GM23338 (cell line): ENCODE results near the gene CMTR1. TPM values are rescaled to one million over a fixed set of nuclear protein-coding genes. Genes with fewer than 3 reads are reported as not detected.

Source experiments
- ATAC-seq: fragments of 200-7000 bp; cut with Tn5 transposase; 3 replicates; pipeline ENCODE4 v1.9.1; 2020
- DNase-seq: peaks from one replicate; pipeline ENCODE4 v3.0.0-alpha.2; 2015; ENCODE audit warnings: low spot score
- H2AFZ ChIP-seq: fragments of 200-600 bp; sonication (generic); 2 replicates; pipeline ENCODE4 v1.8.0; 2016; ENCODE audit warnings: antibody characterized with exemption, mild to moderate bottlenecking, moderate library complexity
- H3F3A ChIP-seq: fragments of 200-600 bp; sonication (generic); replicated peaks from 2 replicates; pipeline ENCODE4 v1.8.0; 2017; ENCODE audit warnings: antibody characterized with exemption, mixed run types, low read depth
- H3K27ac ChIP-seq: fragments of 200-600 bp; sonication (generic); 2 replicates; pipeline ENCODE4 v1.6.1; 2016; ENCODE audit warnings: low read depth
- H3K27me3 ChIP-seq: fragments of 200-600 bp; sonication (generic); 2 replicates; pipeline ENCODE4 v1.8.0; 2016; ENCODE audit warnings: mild to moderate bottlenecking, mixed run types, moderate library complexity; ENCODE audit not compliant: insufficient read depth
- H3K36me3 ChIP-seq: fragments of 200-600 bp; sonication (generic); 2 replicates; pipeline ENCODE4 v1.8.0; 2016; ENCODE audit warnings: mild to moderate bottlenecking; ENCODE audit not compliant: insufficient read depth
- H3K4me1 ChIP-seq: fragments of 200-600 bp; sonication (generic); 2 replicates; pipeline ENCODE4 v1.8.0; 2016; ENCODE audit warnings: mild to moderate bottlenecking, moderate library complexity; ENCODE audit not compliant: insufficient read depth
- H3K4me2 ChIP-seq: fragments of 200-600 bp; sonication (generic); 2 replicates; pipeline ENCODE4 v1.7.1; 2017; ENCODE audit warnings: mixed run types
- H3K4me3 ChIP-seq: fragments of 200-600 bp; sonication (generic); 2 replicates; pipeline ENCODE4 v1.6.1; 2016; ENCODE audit warnings: mixed run types
- H3K79me2 ChIP-seq: fragments of 200-600 bp; sonication (generic); replicated peaks from 2 replicates; pipeline ENCODE4 v1.8.0; 2017; ENCODE audit warnings: mild to moderate bottlenecking; ENCODE audit not compliant: insufficient read depth
- H3K9me2 ChIP-seq: fragments of 200-600 bp; sonication (generic); 2 replicates; pipeline ENCODE4 v1.8.0; 2017; ENCODE audit not compliant: insufficient read depth
- H4K20me1 ChIP-seq: fragments of 200-600 bp; sonication (generic); replicated peaks from 2 replicates; pipeline ENCODE4 v1.8.0; 2017; ENCODE audit warnings: mild to moderate bottlenecking; ENCODE audit not compliant: insufficient read depth
- H3K27ac Mint-ChIP-seq: 2 replicates; pipeline ENCODE4 v1.8.0; 2020; ENCODE audit warnings: inconsistent platforms, mild to moderate bottlenecking, moderate library complexity, mixed read lengths
- H3K27me3 Mint-ChIP-seq: 3 replicates; pipeline ENCODE4 v1.8.0; 2022; ENCODE audit warnings: low read depth, mild to moderate bottlenecking, moderate library complexity, mixed read lengths, inconsistent platforms; ENCODE audit not compliant: insufficient read depth, poor library complexity
- H3K36me3 Mint-ChIP-seq: 3 replicates; pipeline ENCODE4 v1.8.0; 2021; ENCODE audit warnings: low read depth, mild to moderate bottlenecking, inconsistent platforms, moderate library complexity, mixed read lengths
- H3K4me1 Mint-ChIP-seq: 3 replicates; pipeline ENCODE4 v1.8.0; 2020; ENCODE audit warnings: mild to moderate bottlenecking, inconsistent platforms, mixed read lengths
- H3K4me3 Mint-ChIP-seq: 3 replicates; pipeline ENCODE4 v1.8.0; 2021; ENCODE audit warnings: moderate library complexity, mild to moderate bottlenecking, inconsistent platforms, mixed read lengths
- H3K9me3 Mint-ChIP-seq: 3 replicates; pipeline ENCODE4 v1.8.0; 2020; ENCODE audit warnings: moderate library complexity, mild to moderate bottlenecking, inconsistent platforms, mixed read lengths
- CREB1 ChIP-seq: fragments of 250-450 bp; sonication (Bioruptor Pico); IDR thresholded peaks from 2 replicates; pipeline ENCODE4 v1.5.0; 2020; ENCODE audit warnings: low read depth, mild to moderate bottlenecking, moderate library complexity
- EZH2 ChIP-seq: fragments of 200-600 bp; sonication (generic); IDR thresholded peaks from one replicate; pipeline ENCODE4 v1.8.0; 2017; ENCODE audit warnings: antibody characterized with exemption, mild to moderate bottlenecking, low read depth; ENCODE audit not compliant: unreplicated experiment
- EZH2phosphoT487 ChIP-seq: fragments of 200-600 bp; sonication (generic); IDR thresholded peaks from one replicate; pipeline ENCODE4 v1.8.1; 2018; ENCODE audit warnings: antibody characterized with exemption; ENCODE audit not compliant: unreplicated experiment
- JUNB ChIP-seq: IDR thresholded peaks from one replicate; pipeline ENCODE4 v1.6.1; 2016; ENCODE audit warnings: antibody characterized with exemption; ENCODE audit not compliant: unreplicated experiment
- NANOG ChIP-seq: IDR thresholded peaks from 2 replicates; pipeline ENCODE4 v1.6.1; 2016; ENCODE audit warnings: antibody characterized with exemption, borderline replicate concordance
- POLR2AphosphoS5 ChIP-seq: IDR thresholded peaks from 2 replicates; pipeline ENCODE4 v1.6.1; 2016; ENCODE audit warnings: antibody characterized with exemption, low read depth
- REST ChIP-seq: IDR thresholded peaks from one replicate; pipeline ENCODE4 v1.6.1; 2018; ENCODE audit warnings: antibody characterized with exemption; ENCODE audit not compliant: unreplicated experiment
- STAT1 ChIP-seq: IDR thresholded peaks from one replicate; pipeline ENCODE4 v1.6.1; 2016; ENCODE audit warnings: antibody characterized with exemption; ENCODE audit not compliant: unreplicated experiment
- ZNF114 ChIP-seq: fragments of 250-450 bp; sonication (Bioruptor Pico); IDR thresholded peaks from 2 replicates; pipeline ENCODE4 v1.5.0; 2020; ENCODE audit warnings: mild to moderate bottlenecking, moderate library complexity
- ZNF331 ChIP-seq: fragments of 250-450 bp; sonication (Bioruptor Pico); IDR thresholded peaks from 2 replicates; pipeline ENCODE4 v1.5.0; 2020; ENCODE audit warnings: low read depth, mild to moderate bottlenecking, moderate library complexity
- ZNF462 ChIP-seq: fragments of 250-450 bp; sonication (Bioruptor Pico); IDR thresholded peaks from 2 replicates; pipeline ENCODE4 v1.5.0; 2020; ENCODE audit warnings: mild to moderate bottlenecking, moderate library complexity
- polyA plus RNA-seq: library from polyadenylated mRNA; unstranded; fragments of >200 nt; fragmentation: Nextera tagmentation; extraction: Ambion mirVana; gene quantifications from 2 replicates; pipeline ENCODE4 v1.2.1, GENCODE V29; 2016
- total RNA-seq: library from RNA; depleted of rRNA; stranded (reverse); fragments of >200 nt; shearing (Covaris generic); gene quantifications from 2 replicates; pipeline ENCODE4 v1.2.3, GENCODE V29; 2014
- TF ChIP-seq, protein P1 (sequence below), 2 experiments: fragments of 200-600 bp in 1 of 2; sonication (generic) in 1 of 2; conservative IDR thresholded peaks; 2 replicates each; pipeline versions ENCODE4 v1.5.1 to v1.6.1; 2016 to 2017; ENCODE audit warnings: antibody characterized with exemption in 2 of 2, low read depth in 2 of 2, mild to moderate bottlenecking in 2 of 2, moderate library complexity in 1 of 2
- TF ChIP-seq, protein P2 (sequence below): IDR thresholded peaks from 2 replicates; pipeline ENCODE4 v1.6.1; 2016; ENCODE audit warnings: antibody characterized with exemption

The CMTR1 gene
- total and polyA plus RNA-seq, 2 experiments from 2014 or later: 7.3 to 36.4 TPM

- ATAC-seq: no peak
- Histone ChIP-seq H4K20me1 (no peaks in the 10 kb centered on the region), H3K79me2 (no peaks in the 10 kb centered on the region), H2AFZ (no peak overlapping the region), H3K27ac (no peak overlapping the region), H3K9me2 (no peaks in the 10 kb centered on the region), H3F3A (no peaks in the 10 kb centered on the region), H3K27me3 (no peaks in the 10 kb centered on the region), H3K4me1 (no peaks in the 10 kb centered on the region), H3K4me3 (no peak overlapping the region), H3K36me3 (peaks cover 12% of the 10 kb centered on the region; the same call in 1 of the 2 replicates), H3K4me2 (no peak overlapping the region)
- Mint-ChIP-seq H3K36me3 (peaks cover 59% of the 10 kb centered on the region), H3K27ac (no peak overlapping the region), H3K27me3 (no peaks in the 10 kb centered on the region), H3K4me3 (no peak overlapping the region), H3K9me3 (no peaks in the 10 kb centered on the region), H3K4me1 (0 out of 3 replicates have a peak, but pooled peaks cover 5% of the 10 kb centered on the region)
- no peak for TF ChIP-seq ZNF331
- TF ChIP-seq REST: no peak
- TF ChIP-seq, protein P1, sequence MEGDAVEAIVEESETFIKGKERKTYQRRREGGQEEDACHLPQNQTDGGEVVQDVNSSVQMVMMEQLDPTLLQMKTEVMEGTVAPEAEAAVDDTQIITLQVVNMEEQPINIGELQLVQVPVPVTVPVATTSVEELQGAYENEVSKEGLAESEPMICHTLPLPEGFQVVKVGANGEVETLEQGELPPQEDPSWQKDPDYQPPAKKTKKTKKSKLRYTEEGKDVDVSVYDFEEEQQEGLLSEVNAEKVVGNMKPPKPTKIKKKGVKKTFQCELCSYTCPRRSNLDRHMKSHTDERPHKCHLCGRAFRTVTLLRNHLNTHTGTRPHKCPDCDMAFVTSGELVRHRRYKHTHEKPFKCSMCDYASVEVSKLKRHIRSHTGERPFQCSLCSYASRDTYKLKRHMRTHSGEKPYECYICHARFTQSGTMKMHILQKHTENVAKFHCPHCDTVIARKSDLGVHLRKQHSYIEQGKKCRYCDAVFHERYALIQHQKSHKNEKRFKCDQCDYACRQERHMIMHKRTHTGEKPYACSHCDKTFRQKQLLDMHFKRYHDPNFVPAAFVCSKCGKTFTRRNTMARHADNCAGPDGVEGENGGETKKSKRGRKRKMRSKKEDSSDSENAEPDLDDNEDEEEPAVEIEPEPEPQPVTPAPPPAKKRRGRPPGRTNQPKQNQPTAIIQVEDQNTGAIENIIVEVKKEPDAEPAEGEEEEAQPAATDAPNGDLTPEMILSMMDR (conservative IDR thresholded peaks at IDR 0.05; ENCODE audit: low read depth in 2 of 2): no peak
- TF ChIP-seq ZNF114: no peak
- TF ChIP-seq ZNF462 (CRISPR knock-in tag): no peak
- no peak for TF ChIP-seq STAT1
- no peak for TF ChIP-seq POLR2AphosphoS5
- no peak for TF ChIP-seq EZH2
- no peak for TF ChIP-seq NANOG
- no peak for TF ChIP-seq EZH2phosphoT487
- no peak for TF ChIP-seq JUNB
- TF ChIP-seq, protein P2, sequence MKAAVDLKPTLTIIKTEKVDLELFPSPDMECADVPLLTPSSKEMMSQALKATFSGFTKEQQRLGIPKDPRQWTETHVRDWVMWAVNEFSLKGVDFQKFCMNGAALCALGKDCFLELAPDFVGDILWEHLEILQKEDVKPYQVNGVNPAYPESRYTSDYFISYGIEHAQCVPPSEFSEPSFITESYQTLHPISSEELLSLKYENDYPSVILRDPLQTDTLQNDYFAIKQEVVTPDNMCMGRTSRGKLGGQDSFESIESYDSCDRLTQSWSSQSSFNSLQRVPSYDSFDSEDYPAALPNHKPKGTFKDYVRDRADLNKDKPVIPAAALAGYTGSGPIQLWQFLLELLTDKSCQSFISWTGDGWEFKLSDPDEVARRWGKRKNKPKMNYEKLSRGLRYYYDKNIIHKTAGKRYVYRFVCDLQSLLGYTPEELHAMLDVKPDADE: no peak
- no peak for TF ChIP-seq CREB1 (CRISPR knock-in tag)
- DNase-seq: no peak
These were observed 30.1 kb downstream of the CMTR1 start for GRCh38 chr6:37463110-37463509.
